ENCODE data around the gene PDHB.
A peak's percentile ranks its signal among the peaks of the same experiment; 100 is the strongest.

Gene PDHB

DNA sequence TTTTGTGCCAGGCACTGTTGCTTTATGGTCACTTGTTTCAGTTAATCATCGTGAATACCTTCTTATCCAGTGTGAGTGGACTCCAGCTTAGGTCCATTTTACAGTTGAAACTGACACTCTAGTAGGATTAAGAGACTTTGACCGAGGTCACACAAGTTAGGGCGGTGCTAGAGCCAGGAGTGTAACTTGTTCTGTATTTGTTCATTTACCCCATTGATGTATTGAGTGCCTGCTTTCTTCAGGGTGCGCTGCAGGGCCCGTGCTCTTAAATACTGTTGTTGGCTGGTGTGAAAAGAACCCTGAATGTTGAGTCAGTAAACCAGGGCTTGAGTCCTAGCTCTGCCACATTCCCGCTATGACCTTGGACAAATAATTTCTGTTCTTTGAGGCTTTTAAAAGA lies 15.4 kb downstream of the PDHB start:
- TF ChIP-seq, protein P1, sequence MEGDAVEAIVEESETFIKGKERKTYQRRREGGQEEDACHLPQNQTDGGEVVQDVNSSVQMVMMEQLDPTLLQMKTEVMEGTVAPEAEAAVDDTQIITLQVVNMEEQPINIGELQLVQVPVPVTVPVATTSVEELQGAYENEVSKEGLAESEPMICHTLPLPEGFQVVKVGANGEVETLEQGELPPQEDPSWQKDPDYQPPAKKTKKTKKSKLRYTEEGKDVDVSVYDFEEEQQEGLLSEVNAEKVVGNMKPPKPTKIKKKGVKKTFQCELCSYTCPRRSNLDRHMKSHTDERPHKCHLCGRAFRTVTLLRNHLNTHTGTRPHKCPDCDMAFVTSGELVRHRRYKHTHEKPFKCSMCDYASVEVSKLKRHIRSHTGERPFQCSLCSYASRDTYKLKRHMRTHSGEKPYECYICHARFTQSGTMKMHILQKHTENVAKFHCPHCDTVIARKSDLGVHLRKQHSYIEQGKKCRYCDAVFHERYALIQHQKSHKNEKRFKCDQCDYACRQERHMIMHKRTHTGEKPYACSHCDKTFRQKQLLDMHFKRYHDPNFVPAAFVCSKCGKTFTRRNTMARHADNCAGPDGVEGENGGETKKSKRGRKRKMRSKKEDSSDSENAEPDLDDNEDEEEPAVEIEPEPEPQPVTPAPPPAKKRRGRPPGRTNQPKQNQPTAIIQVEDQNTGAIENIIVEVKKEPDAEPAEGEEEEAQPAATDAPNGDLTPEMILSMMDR (IDR thresholded peaks at IDR 0.05): no peak

DNA sequence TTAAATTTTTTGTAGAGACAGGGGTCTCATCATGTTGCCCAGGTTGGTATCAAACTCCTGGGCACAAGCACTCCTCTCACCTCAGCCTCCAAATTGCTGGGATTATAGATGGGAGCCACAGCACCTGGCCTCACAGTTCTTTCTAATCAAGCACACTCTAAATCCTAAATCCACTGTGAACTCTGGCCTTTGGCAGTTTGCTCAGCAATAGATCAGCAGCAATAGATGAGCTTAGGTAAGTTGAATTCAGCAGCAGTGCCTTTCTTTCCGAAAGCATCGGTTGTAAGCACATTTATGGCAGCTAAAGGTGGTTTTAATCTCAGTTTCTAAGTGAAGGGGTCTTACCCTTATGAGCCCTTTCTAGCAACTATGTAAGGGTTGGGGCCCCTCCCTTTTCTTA lies 16.6 kb downstream of the PDHB start:
- TF ChIP-seq, protein P1 (IDR thresholded peaks at IDR 0.05): no peak

DNA sequence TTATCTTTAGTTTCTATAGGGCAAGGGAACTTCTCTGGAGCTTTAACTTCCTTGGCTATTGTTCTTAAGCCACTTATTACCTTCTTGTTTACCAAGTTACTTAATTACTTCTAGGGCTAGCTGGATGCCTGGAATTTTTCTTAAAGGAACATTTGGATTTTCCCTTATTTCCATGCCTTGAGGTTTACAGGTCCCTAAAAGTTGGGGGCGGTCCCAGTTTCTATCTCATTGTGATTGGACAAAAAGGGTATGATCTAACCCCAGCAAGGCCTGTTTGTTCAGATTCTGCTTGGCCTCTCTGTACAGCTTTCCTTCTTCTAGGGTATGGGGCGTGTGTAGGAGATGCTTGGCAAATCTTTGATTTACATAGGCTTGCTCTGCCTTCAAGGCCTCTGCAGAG lies 17.4 kb downstream of the PDHB start:
- TF ChIP-seq, protein P1 (IDR thresholded peaks at IDR 0.05): no peak

DNA sequence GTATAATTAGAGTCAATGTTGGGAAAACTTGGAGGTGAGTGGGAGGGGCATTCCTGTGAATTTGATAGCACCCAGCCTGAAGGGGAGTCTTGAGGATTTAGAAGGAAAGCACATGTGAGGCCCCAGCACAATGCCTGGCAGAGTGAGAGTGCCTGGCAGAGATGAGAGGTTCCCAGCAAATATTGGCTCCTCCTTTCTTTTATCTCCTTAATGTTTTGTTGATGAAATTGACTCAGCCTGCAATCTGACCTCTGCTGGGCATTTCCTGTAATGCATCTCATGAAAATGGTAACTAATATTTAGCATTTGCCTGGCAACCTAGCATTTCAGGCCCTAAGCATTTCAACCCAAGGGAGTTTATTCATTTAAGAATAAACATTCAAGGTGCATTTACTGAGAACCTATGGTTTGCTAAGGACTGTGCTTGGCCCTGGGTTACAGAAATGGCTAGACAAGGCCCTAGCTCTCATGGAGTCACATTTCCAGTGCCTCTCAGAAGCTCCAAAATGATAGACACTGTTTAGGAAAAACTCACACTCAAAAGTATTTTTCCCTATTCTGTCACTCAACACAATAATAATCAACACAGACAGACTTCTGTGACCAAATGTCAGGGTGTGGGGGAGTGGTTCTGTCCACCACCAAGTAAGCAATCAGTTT lies 19.0 kb downstream of the PDHB start:
- TF ChIP-seq, protein P1 (IDR thresholded peaks at IDR 0.05): peak; percentile 77

DNA sequence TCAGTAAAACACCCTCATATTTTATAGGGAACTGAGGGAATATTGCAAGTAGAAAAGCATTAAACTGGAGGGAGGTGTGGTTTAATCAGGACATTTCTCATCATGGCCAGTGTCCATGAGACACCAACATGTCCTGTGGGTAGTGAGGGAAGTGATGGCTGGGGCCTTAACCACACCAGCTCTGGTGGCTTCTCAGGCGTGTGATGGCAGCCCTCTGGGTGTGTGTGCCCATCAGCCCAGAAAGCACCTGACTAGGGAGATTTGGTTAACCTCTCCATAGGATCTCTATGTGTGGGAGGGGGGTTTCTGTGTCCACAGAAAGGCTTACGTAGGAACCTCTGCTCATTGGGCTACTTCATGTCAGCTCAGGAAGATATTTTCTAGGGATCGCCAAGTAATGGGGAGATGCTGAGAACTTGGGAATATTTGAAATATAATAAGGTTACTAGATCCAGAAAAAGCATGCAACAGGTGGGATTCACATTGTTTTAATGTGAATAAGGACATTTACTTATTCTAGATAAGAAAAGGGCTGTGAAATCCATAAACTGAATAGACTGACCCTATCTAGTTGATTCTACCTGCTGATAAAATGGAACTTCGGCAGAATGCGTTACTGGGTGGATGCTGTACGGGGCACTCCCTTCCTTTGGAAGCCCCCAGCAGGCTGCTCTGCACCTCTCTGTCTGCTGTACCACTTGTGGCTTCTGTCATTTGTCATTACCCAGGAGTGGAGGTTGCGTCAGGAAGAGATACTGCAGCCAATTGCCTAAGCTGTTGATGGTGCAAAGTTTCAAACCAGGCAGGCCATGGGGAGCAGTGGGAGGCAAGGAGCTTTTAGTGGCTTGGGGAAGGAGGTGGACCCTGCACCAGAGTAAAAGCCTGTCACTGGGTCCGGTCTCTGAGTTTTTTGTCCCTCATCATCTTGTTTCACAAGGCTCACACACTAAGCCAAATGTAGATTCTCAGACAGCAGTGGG lies 21.5 kb downstream of the PDHB start:
- TF ChIP-seq, protein P1 (IDR thresholded peaks at IDR 0.05): no peak

DNA sequence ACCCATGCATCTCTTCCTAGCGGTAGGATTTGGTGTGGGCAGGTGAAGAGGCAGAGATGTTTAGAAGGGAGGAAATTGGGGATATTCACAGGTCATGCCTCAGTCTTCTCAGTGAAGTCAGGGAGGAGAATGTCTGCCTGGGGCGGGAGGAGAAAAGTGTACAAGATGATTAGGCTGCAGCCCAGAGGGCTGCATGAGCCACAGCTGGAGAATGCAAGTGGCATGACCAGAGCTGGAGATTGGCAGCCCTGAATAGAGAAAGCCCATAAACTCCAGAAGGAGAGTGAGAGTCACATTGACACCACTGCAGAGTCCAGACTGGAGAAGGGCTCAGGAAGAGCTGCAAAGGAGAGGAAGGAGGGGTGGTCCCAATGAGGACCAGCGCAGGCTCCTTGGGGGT lies 22.6 kb downstream of the PDHB start:
- TF ChIP-seq, protein P1 (IDR thresholded peaks at IDR 0.05): no peak

DNA sequence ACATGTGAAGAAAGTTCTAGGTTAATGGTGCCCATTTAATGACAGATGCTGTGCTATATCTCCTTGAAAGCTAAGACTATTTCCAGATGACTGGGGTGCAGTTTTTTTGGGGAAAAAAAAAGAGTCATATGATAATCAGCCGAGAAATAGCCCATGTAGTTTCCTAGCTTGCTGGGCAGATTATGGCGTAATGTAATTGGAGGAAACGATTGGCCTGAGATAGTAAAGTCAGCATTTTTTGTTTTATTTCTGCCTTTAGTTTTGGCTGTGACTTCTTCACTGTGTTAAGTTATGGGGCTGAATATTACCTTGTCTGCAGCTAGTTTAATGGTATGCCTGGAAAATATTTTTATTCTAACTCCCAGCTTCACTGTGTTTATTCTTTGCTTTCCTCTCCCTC lies 24.0 kb downstream of the PDHB start:
- TF ChIP-seq, protein P1 (IDR thresholded peaks at IDR 0.05): no peak

All from LNCAP (cell line).